ENCODE data around the gene KBTBD4.

KBTBD4 gene

DNA sequence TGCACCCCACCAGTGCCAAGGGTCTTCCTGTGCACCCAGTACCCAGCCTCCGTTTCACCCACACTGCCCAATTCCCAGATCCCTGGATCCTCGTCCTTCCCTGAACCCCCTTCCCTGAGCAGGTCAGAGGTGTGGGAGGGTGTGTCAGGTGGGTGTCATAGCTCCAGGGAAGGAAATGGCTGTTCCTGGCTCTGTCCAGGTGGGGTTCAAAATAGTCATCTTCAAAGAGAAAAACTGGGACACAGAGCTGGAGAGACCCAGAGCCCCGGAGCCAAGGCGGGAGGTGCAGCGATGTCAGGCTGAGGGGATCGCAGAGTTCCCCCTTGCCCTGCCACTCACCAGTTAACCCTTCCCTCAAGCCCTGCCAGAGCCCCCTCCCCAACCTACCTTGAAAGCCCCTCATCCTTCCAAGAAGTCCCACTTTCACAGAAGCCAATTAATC lies 14.7 kb upstream of the KBTBD4 start:
- H3K27ac ChIP-seq: no peak overlapping the region
- peak overlapping the region; percentile 55 to 89 (median 73) for H3K4me2 ChIP-seq
- H3K9me3 ChIP-seq (replicated peaks in 1 of 11): peaks cover 0 to 7% (median 0%) of the 10 kb centered on the region in 11 experiments; a peak in 2 of 22 replicates
- H3K36me3 ChIP-seq: peaks cover 0 to 10% (median 0%) of the 10 kb centered on the region in 11 experiments; a peak in 3 of 22 replicates
- peaks cover 43 to 51% (median 48%) of the 10 kb centered on the region in 11 experiments for H3K27me3 ChIP-seq
- H3K4me3 ChIP-seq: peak overlapping the region; percentile 6 to 38 (median 20); a peak in 8 of 20 replicates
- H4K20me1 ChIP-seq: peaks cover 0 to 22% (median 0%) of the 10 kb centered on the region in 11 experiments; a peak in 7 of 22 replicates
- TF ChIP-seq Cebpa-rat (IDR thresholded peaks at IDR 0.05): no peak
- peak overlapping the region in 2 of 11 experiments; percentile 30 to 34; a peak in 3 of 22 replicates for H3K9ac ChIP-seq
- H3K4me1 ChIP-seq: peaks cover 24 to 42% (median 38%) of the 10 kb centered on the region in 10 experiments

DNA sequence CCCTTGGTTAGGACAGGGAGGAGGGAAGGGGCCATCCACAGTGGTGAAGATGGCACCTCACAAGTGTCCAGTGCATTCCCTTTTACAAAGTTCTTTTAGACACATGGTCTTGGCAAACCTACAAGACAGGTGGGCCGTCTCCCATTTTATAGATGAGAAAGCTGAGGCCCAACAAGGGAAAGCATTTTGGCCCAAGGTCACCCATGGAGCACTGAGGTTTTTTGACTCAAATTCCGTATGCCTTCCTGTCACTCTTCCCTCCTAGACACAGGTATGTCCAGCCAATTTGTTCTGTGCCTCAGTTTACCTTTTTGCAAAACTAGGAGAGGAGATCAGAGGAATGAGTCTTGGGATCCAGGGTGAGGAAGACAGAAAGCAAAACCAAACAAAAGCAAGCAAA lies 14.2 kb upstream of the KBTBD4 start:
- Histone ChIP-seq H3K9me3 (replicated peaks in 1 of 11) (peaks cover 0 to 7% (median 0%) of the 10 kb centered on the region in 11 experiments; a peak in 2 of 22 replicates), H3K9ac (no peak overlapping the region), H3K4me2 (peak overlapping the region in 9 of 11 experiments; percentile 60 to 89 (median 86); a peak in 15 of 22 replicates), H4K20me1 (peaks cover 0 to 22% (median 0%) of the 10 kb centered on the region in 11 experiments; a peak in 7 of 22 replicates), H3K27ac (no peak overlapping the region), H3K36me3 (peaks cover 0 to 10% (median 0%) of the 10 kb centered on the region in 11 experiments; a peak in 3 of 22 replicates), H3K4me3 (no peak overlapping the region; a peak in 1 of 20 replicates), H3K27me3 (peaks cover 43 to 51% (median 48%) of the 10 kb centered on the region in 11 experiments), H3K4me1 (peaks cover 30 to 47% (median 42%) of the 10 kb centered on the region in 10 experiments)
- no peak for TF ChIP-seq Cebpa-rat (IDR thresholded peaks at IDR 0.05)

DNA sequence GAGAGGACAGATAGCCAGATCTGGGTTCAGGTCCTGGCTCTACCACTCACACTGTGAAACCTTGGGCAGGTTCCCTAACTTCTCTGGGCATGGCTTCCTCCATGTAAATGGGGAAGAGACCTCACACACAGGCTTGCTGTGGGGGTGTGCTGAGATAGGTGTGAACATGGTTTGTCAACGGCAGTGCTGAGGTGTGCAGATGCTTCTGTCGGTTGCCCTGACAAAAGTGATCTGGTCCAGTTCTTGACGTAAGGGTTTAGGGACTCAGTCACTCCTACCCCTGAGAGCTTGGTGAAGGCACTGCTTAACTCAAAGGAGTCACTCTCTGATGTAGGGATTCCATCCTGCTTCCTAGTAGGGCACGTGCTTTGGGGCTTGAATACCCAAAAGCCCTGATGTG lies 13.5 kb upstream of the KBTBD4 start:
- H3K9me3 ChIP-seq (replicated peaks in 1 of 11): peaks cover 0 to 7% (median 0%) of the 10 kb centered on the region in 11 experiments; a peak in 2 of 22 replicates
- H3K27me3 ChIP-seq: peaks cover 43 to 51% (median 48%) of the 10 kb centered on the region in 11 experiments
- no peak overlapping the region for H3K27ac ChIP-seq
- H3K4me2 ChIP-seq: peak overlapping the region; percentile 36 to 89 (median 78)
- peaks cover 0 to 10% (median 0%) of the 10 kb centered on the region in 11 experiments; a peak in 3 of 22 replicates for H3K36me3 ChIP-seq
- peaks cover 0 to 22% (median 0%) of the 10 kb centered on the region in 11 experiments; a peak in 7 of 22 replicates for H4K20me1 ChIP-seq
- H3K9ac ChIP-seq: peak overlapping the region in 2 of 11 experiments; percentile 22 to 52; a peak in 1 of 22 replicates
- H3K4me3 ChIP-seq: peak overlapping the region in 2 of 10 experiments; percentile 6 to 21; a peak in 1 of 20 replicates
- TF ChIP-seq Cebpa-rat (IDR thresholded peaks at IDR 0.05): no peak
- H3K4me1 ChIP-seq: peaks cover 37 to 54% (median 49%) of the 10 kb centered on the region in 10 experiments

DNA sequence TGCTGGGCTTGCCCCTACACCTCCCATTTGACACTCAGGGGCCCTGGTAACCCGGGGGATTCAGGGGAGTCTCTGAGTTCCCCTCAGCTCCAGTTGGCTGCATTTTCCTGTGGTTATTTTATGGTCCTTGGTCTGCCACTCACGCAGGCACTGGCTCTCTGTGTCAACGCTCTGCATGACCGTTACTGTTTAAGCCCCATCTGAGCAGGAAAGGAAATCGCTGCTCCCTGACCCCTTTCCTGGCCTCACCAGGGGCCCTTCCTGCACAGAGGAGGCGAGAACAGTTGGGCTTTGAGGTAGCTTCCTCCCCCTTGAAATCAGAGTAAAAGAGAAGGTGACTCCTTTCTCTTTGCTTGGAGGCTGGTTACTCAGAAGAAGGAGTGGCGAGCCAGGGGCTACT lies 13.0 kb upstream of the KBTBD4 start:
- Histone ChIP-seq H3K4me1 (peaks cover 41 to 54% (median 51%) of the 10 kb centered on the region in 10 experiments), H3K27ac (peak overlapping the region in 1 of 11 experiments; percentile 13; a peak in 1 of 22 replicates)

DNA sequence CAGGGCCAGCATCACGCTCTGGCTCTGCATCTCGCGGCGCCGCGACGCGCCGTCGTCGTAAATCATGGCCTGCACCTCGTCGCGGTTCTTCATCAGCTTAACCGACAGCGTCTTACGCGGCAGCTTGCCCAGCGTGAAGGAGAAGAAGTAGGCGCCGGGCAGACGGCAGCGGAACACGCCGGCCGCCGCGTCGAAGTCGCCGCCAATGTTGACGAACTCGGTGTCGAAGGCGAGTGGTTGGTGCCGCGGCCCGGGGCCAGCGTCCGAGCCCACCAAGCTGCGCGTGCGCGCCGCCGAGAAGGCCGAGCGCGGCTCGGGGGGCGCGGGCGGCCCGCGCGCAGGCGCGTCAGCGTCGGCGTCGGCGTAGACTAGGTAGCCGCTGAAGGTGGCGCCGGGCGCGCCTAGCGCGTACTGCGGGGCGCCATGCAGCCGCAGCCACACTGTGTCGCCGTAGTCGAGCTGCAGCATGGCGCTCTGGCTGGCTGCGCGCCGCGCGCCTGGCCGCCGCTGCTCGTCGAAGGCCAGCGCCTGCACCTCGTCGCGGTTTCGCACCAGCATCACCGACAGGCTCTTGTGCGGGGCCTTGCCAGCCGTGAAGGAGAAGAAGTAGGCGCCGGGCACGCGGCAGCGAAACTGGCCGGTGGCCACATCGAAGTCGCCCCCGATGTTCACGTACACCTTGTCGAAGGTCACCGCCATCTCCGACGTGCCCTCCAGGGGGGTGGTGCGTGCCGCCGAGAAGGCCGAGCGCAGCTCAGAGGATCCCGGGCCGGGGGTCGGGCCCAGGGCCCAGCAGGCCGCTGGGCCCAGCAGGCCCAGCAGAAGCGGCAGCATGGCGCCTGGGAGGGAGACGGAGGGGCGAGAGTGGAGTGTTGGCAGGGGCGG lies 11.4 kb upstream of the KBTBD4 start:
- peaks cover 41 to 54% (median 52%) of the 10 kb centered on the region in 10 experiments for H3K4me1 ChIP-seq
- H3K36me3 ChIP-seq: peaks cover 1 to 27% (median 13%) of the 10 kb centered on the region in 11 experiments; a peak in 20 of 22 replicates
- peaks cover 0 to 27% (median 0%) of the 10 kb centered on the region in 11 experiments; a peak in 8 of 22 replicates for H4K20me1 ChIP-seq
- H3K27ac ChIP-seq: no peak overlapping the region
- TF ChIP-seq Cebpa-rat (IDR thresholded peaks at IDR 0.05): no peak
- H3K4me3 ChIP-seq: no peak overlapping the region
- peaks cover 0 to 7% (median 0%) of the 10 kb centered on the region in 11 experiments; a peak in 2 of 22 replicates for H3K9me3 ChIP-seq (replicated peaks in 1 of 11)
- H3K27me3 ChIP-seq: peaks cover 34 to 41% (median 38%) of the 10 kb centered on the region in 11 experiments
- H3K9ac ChIP-seq: no peak overlapping the region
- H3K4me2 ChIP-seq: peak overlapping the region in 8 of 11 experiments; percentile 9 to 89 (median 86); a peak in 12 of 22 replicates

More for the DNA sequence above, 13.0 kb upstream of the KBTBD4 start:
- H4K20me1 ChIP-seq: peaks cover 0 to 24% (median 0%) of the 10 kb centered on the region in 11 experiments; a peak in 7 of 22 replicates
- TF ChIP-seq Cebpa-rat (IDR thresholded peaks at IDR 0.05): no peak
- H3K9ac ChIP-seq: peak overlapping the region in 9 of 11 experiments; percentile 0 to 52 (median 27); a peak in 10 of 22 replicates
- peak overlapping the region; percentile 36 to 89 (median 78) for H3K4me2 ChIP-seq
- peak overlapping the region in 2 of 10 experiments; percentile 6 to 21; a peak in 2 of 20 replicates for H3K4me3 ChIP-seq
- H3K36me3 ChIP-seq: peaks cover 0 to 12% (median 0%) of the 10 kb centered on the region in 11 experiments; a peak in 4 of 22 replicates
- peaks cover 43 to 51% (median 48%) of the 10 kb centered on the region in 11 experiments for H3K27me3 ChIP-seq
- peaks cover 0 to 7% (median 0%) of the 10 kb centered on the region in 11 experiments; a peak in 2 of 22 replicates for H3K9me3 ChIP-seq (replicated peaks in 1 of 11)

DNA sequence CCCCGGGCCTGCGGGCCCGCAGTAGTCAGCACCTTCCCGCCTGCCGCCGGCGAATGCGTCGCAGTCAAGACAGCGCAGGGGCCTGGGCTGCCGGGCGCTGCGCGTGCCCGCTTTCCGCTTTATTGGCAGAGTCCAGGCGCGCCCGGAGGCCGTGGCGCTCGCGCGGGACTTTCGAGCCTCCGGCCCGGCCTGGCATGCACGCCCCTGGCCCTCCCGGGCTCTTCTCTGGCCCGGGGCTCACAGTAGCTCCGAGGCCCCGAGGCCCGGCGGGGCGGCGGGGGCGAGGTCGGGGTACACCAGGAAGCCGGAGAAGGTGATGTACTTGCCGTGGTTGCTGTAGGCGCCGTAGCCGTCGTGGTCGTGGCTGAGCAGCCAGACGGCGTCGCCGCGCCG lies 10.8 kb upstream of the KBTBD4 start:
- H3K4me2 ChIP-seq: no peak overlapping the region
- H3K9ac ChIP-seq: no peak overlapping the region
- no peak overlapping the region for H3K27ac ChIP-seq
- H3K4me3 ChIP-seq: no peak overlapping the region
- peaks cover 28 to 35% (median 31%) of the 10 kb centered on the region in 11 experiments for H3K27me3 ChIP-seq
- H3K9me3 ChIP-seq (replicated peaks in 1 of 11): peaks cover 0 to 7% (median 0%) of the 10 kb centered on the region in 11 experiments; a peak in 2 of 22 replicates
- TF ChIP-seq Cebpa-rat (IDR thresholded peaks at IDR 0.05): no peak
- H4K20me1 ChIP-seq: peaks cover 0 to 21% (median 5%) of the 10 kb centered on the region in 11 experiments; a peak in 9 of 22 replicates
- H3K4me1 ChIP-seq: peaks cover 41 to 54% (median 52%) of the 10 kb centered on the region in 10 experiments
- peaks cover 8 to 33% (median 19%) of the 10 kb centered on the region in 11 experiments for H3K36me3 ChIP-seq

DNA sequence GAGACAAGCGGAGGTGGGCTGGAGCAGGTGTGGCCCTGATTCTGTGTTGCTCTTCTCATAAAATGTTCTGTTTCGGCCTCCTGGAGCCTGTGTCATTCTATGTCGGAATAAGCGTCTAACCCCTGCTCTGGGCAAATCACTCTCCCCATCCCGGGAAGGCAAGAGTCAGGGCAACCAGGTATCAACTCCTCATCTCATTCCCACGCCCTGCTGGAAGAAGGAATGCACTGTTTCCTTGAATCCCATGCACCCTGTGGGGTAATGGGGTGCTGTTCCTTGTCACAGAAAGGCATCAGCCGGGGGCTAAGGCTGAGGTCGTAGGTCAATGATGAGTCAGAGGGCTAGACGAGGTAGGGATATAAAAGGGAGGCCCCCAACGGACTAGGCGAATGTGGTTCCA lies 10.3 kb upstream of the KBTBD4 start:
- H3K4me1 ChIP-seq: peaks cover 41 to 54% (median 51%) of the 10 kb centered on the region in 10 experiments
- no peak for TF ChIP-seq Cebpa-rat (IDR thresholded peaks at IDR 0.05)
- H4K20me1 ChIP-seq: peaks cover 0 to 18% (median 7%) of the 10 kb centered on the region in 11 experiments; a peak in 9 of 22 replicates
- peaks cover 23 to 30% (median 27%) of the 10 kb centered on the region in 11 experiments for H3K27me3 ChIP-seq
- no peak overlapping the region for H3K4me3 ChIP-seq
- H3K9ac ChIP-seq: no peak overlapping the region
- H3K9me3 ChIP-seq (replicated peaks in 1 of 11): peaks cover 0 to 7% (median 0%) of the 10 kb centered on the region in 11 experiments; a peak in 2 of 22 replicates
- H3K4me2 ChIP-seq: no peak overlapping the region
- H3K27ac ChIP-seq: no peak overlapping the region
- H3K36me3 ChIP-seq: peaks cover 12 to 38% (median 24%) of the 10 kb centered on the region in 11 experiments

DNA sequence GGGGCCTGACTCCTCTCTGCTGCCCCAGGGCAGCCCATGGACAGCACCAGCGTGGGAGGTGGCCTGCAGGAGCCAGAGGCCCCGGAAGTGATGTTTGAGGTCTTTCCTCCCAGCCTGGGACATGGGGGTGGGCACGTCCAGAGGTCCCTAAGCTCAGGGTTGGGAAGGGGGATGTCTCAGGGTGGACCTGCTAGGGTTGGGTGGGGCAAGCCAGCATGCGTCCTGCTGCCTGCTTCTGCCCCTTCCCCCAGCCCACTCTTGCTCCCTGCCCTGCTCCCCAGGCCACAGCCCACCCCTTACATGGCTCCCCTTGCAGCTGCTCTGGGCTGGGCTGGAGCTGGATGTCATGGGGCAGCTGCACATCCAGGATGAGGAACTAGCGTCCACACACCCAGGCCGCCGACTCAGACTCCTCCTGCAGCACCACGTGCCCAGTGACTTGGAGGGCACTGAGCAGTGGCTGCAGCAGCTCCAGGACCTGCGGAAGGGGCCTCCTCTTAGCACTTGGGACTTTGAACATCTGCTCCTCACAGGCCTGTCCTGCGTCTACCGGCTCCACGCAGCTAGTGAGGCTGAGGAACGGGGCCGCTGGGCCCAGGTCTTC lies 9.1 kb upstream of the KBTBD4 start:
- no peak for TF ChIP-seq Cebpa-rat (IDR thresholded peaks at IDR 0.05)
- peak overlapping the region in 2 of 11 experiments; percentile 15 to 33; a peak in 1 of 22 replicates for H3K9ac ChIP-seq
- peak overlapping the region in 8 of 11 experiments; percentile 13 to 49 (median 30); a peak in 7 of 22 replicates for H3K27ac ChIP-seq
- peaks cover 25 to 51% (median 37%) of the 10 kb centered on the region in 11 experiments for H3K36me3 ChIP-seq
- H4K20me1 ChIP-seq: peaks cover 0 to 22% (median 12%) of the 10 kb centered on the region in 11 experiments; a peak in 11 of 22 replicates
- H3K27me3 ChIP-seq: peaks cover 10 to 17% (median 14%) of the 10 kb centered on the region in 11 experiments
- peak overlapping the region; percentile 4 to 83 (median 41); a peak in 18 of 22 replicates for H3K4me2 ChIP-seq
- no peak overlapping the region for H3K4me3 ChIP-seq
- H3K4me1 ChIP-seq: peaks cover 32 to 41% (median 38%) of the 10 kb centered on the region in 10 experiments
- H3K9me3 ChIP-seq (replicated peaks in 1 of 11): peaks cover 0 to 7% (median 0%) of the 10 kb centered on the region in 11 experiments; a peak in 2 of 22 replicates
